HUES64 (cell line): ENCODE measurements around the gene HTR1E.
"Not testable (repeated sequence)": the region's sequence is repeated elsewhere in the genome, so short reads cannot be mapped to it uniquely, and the experiment has no call there.

ENCODE experiments used
- H3K27ac ChIP-seq: 2 replicates; pipeline ENCODE4 v1.7.0; 2013; ENCODE audit warnings: low read depth, low read length, inconsistent platforms
- H3K27me3 ChIP-seq: 2 replicates; pipeline ENCODE4 v1.6.1; 2013; ENCODE audit warnings: mild to moderate bottlenecking, low read length; ENCODE audit not compliant: insufficient read depth
- H3K36me3 ChIP-seq: 2 replicates; pipeline ENCODE4 v1.6.1; 2013; ENCODE audit warnings: mild to moderate bottlenecking, low read length; ENCODE audit not compliant: insufficient read depth
- H3K4me1 ChIP-seq: 2 replicates; pipeline ENCODE4 v1.6.1; 2013; ENCODE audit warnings: mild to moderate bottlenecking, low read length, moderate library complexity; ENCODE audit not compliant: insufficient read depth
- H3K4me3 ChIP-seq: 2 replicates; pipeline ENCODE4 v1.5.1; 2013; ENCODE audit warnings: mild to moderate bottlenecking, low read length, moderate library complexity
- H3K9ac ChIP-seq: 2 replicates; pipeline ENCODE4 v1.6.1; 2013; ENCODE audit warnings: mild to moderate bottlenecking, low read depth, low read length
- H3K9me3 ChIP-seq: 2 replicates; pipeline ENCODE4 v1.6.1; 2013; ENCODE audit warnings: low read depth, low read length; ENCODE audit not compliant: insufficient read depth
- WGBS: fragments of 150-250, 120-280 bp; methylation state at CpG from one replicate; pipeline ENCODE4 v1.1.7; 2013; ENCODE audit warnings: missing lambda C conversion rate; 5-methylcytosine and 5-hydroxymethylcytosine counted together

HTR1E gene

GRCh38 chr6:86978251-86978650, 40.9 kb downstream of the HTR1E start:
- H3K27ac ChIP-seq, result no peak overlapping the region
- H3K27me3 ChIP-seq, result no peaks in the 10 kb centered on the region
- no peak overlapping the region for H3K9ac ChIP-seq
- H3K4me3 ChIP-seq, result no peak overlapping the region
- H3K36me3 ChIP-seq, result no peaks in the 10 kb centered on the region
- H3K4me1 ChIP-seq, result peaks cover 7% of the 10 kb centered on the region; the same call in 1 of the 2 replicates
- 91% methylated on average over 2 of the region's 2 CpGs for WGBS
- H3K9me3 ChIP-seq, result no peaks in the 10 kb centered on the region

- Histone ChIP-seq H3K9ac (no peak overlapping the region), H3K27ac (no peak overlapping the region), H3K27me3 (no peaks in the 10 kb centered on the region), H3K36me3 (no peaks in the 10 kb centered on the region), H3K9me3 (peaks cover 8% of the 10 kb centered on the region; the same call in 1 of the 2 replicates), H3K4me1 (no peaks in the 10 kb centered on the region), H3K4me3 (no peak overlapping the region)
Observed at GRCh38 chr6:87001494-87001893, 64.2 kb downstream of the HTR1E start.

- not testable (repeated sequence) for H3K9ac ChIP-seq, H3K27me3 ChIP-seq, H3K4me3 ChIP-seq, H3K9me3 ChIP-seq, H3K27ac ChIP-seq, H3K36me3 ChIP-seq, H3K4me1 ChIP-seq
- WGBS, result 90% methylated on average over 4 of the region's 4 CpGs
Observed at GRCh38 chr6:87002391-87002790, 65.1 kb downstream of the HTR1E start.

DNA sequence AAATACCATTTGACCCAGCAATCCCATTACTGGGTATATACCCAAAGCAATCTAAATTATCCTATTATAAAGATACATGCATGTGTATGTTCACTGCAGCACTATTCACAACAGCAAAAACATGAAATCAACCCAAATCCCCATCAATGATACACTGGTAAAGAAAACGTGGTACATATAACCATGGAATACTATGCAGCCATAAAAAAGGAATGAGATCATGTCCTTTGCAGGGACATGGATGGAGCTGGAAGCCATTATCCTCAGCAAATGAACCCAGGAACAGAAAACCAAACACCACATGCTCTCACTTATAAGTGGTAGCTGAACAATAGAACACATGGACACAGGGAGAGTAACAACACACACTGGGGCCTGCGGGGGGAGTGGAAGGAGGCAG, 69.2 kb downstream of the HTR1E start:
- H3K36me3 ChIP-seq, H3K4me3 ChIP-seq, H3K27ac ChIP-seq, H3K4me1 ChIP-seq, H3K9ac ChIP-seq, H3K27me3 ChIP-seq: not testable (repeated sequence)
- 94% methylated on average over 2 of the region's 2 CpGs for WGBS
- peaks cover 11% of the 10 kb centered on the region; the same call in 1 of the 2 replicates for H3K9me3 ChIP-seq

GRCh38 chr6:87009581-87009980, 72.3 kb downstream of the HTR1E start:
- not testable (repeated sequence) for H3K4me3 ChIP-seq, H3K9ac ChIP-seq, H3K36me3 ChIP-seq, H3K4me1 ChIP-seq, H3K9me3 ChIP-seq, H3K27me3 ChIP-seq, H3K27ac ChIP-seq
- 100% methylated on average over 10 of the region's 34 CpGs for WGBS

DNA sequence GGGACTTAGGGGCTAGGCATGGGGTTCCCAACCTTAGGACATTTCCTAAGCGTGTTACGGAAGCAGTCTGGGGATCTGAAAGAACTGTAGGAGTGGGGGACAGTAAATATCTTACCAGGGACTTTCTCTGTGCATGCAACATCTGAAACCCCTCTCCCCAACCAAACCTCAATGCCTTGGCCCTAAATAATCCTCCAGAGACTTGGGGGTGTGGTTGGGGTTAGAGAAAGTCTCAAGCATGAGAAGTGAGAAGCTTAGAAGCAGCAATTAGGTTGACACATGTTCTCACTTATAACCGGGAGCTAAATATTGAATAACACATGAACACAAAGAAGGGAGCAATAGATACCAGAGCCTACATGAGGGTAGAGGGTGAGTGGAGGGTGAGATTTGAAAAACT, 74.7 kb downstream of the HTR1E start:
- H3K27ac ChIP-seq, result no peak overlapping the region
- no peaks in the 10 kb centered on the region for H3K4me1 ChIP-seq
- H3K9me3 ChIP-seq, result peaks cover 8% of the 10 kb centered on the region; the same call in 1 of the 2 replicates
- H3K9ac ChIP-seq, result no peak overlapping the region
- H3K4me3 ChIP-seq, result no peak overlapping the region
- 95% methylated on average over 2 of the region's 3 CpGs for whole genome bisulfite sequencing
- H3K36me3 ChIP-seq, result no peaks in the 10 kb centered on the region
- no peaks in the 10 kb centered on the region for H3K27me3 ChIP-seq

GRCh38 chr6:87012743-87013142, 75.4 kb downstream of the HTR1E start:
- 89% methylated on average over 3 of the region's 3 CpGs for WGBS
- no peaks in the 10 kb centered on the region for H3K4me1 ChIP-seq
- H3K9me3 ChIP-seq, result peaks cover 8% of the 10 kb centered on the region; the same call in 1 of the 2 replicates
- no peak overlapping the region for H3K4me3 ChIP-seq
- H3K36me3 ChIP-seq, result no peaks in the 10 kb centered on the region
- H3K27ac ChIP-seq, result no peak overlapping the region
- H3K27me3 ChIP-seq, result no peaks in the 10 kb centered on the region
- H3K9ac ChIP-seq, result no peak overlapping the region

GRCh38 chr6:87016772-87017171, 79.4 kb downstream of the HTR1E start:
- Histone ChIP-seq H3K4me3 (no peak overlapping the region), H3K27ac (no peak overlapping the region), H3K9me3 (no peaks in the 10 kb centered on the region), H3K27me3 (no peaks in the 10 kb centered on the region), H3K4me1 (no peaks in the 10 kb centered on the region), H3K36me3 (no peaks in the 10 kb centered on the region), H3K9ac (no peak overlapping the region)
- 78% methylated on average over 2 of the region's 2 CpGs for WGBS

DNA sequence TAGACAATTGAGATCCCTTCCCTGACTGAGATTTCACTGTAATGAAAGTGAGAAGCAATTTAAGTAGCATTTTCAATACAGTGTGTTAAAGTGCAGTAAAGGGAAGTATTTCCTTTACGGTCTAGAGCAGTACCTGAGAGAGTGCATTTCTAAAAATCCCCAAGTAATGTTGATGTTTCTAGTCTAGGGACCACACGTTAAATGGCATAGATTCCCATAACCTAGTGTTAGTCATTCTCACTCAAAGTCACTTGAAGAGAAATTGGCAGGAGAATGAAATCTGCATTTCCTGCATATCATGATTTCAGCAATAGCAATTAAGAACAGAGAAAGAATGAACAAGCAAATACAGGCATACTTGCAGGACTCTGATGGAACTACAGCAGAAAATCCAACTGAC, 89.7 kb downstream of the HTR1E start:
- Histone ChIP-seq H3K9ac (no peak overlapping the region), H3K4me3 (no peak overlapping the region), H3K4me1 (no peaks in the 10 kb centered on the region), H3K27ac (no peak overlapping the region), H3K36me3 (no peaks in the 10 kb centered on the region), H3K27me3 (no peaks in the 10 kb centered on the region), H3K9me3 (no peaks in the 10 kb centered on the region)
- WGBS, result 84% methylated on average over 2 of the region's 2 CpGs

DNA sequence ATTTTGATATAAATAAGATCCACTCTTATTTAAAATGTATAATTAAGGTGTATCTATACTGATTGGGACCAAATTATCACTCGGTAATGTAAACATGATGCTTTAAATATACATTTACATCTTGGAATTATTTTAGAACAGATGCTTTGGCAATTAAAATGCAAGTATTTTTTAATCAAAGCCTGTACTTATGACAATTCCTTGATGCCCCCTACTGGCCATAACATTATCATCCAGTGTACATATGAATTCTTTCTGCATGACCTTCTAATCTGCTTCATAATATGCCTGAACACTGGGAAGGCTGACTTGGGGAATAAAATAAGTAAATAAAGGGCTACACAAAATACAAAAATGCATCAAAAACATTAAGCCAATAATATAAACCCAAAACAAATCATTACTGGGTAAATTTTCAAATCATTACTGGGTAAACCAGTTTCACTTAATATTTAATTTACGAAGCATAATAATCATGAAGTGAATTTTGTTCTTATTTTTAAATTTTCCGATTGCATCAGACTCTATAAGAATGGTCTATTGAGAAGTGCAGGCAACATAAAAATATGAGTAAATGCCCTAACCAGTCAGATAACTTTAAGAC, 92.5 kb downstream of the HTR1E start:
- WGBS, result 60% methylated on average over 1 of the region's 3 CpGs
- H3K9me3 ChIP-seq, result no peaks in the 10 kb centered on the region
- no peak overlapping the region for H3K27ac ChIP-seq
- no peaks in the 10 kb centered on the region for H3K27me3 ChIP-seq
- no peaks in the 10 kb centered on the region for H3K36me3 ChIP-seq
- no peaks in the 10 kb centered on the region for H3K4me1 ChIP-seq
- no peak overlapping the region for H3K4me3 ChIP-seq
- no peak overlapping the region for H3K9ac ChIP-seq

- Histone ChIP-seq H3K9me3 (0 out of 2 replicates have a peak, but pooled peaks cover 5% of the 10 kb centered on the region), H3K4me1 (no peaks in the 10 kb centered on the region), H3K4me3 (no peak overlapping the region), H3K9ac (no peak overlapping the region), H3K36me3 (no peaks in the 10 kb centered on the region), H3K27ac (no peak overlapping the region), H3K27me3 (no peaks in the 10 kb centered on the region)
- WGBS, result 93% methylated on average over 4 of the region's 4 CpGs
Observed at GRCh38 chr6:87040729-87041128, 103.4 kb downstream of the HTR1E start.

DNA sequence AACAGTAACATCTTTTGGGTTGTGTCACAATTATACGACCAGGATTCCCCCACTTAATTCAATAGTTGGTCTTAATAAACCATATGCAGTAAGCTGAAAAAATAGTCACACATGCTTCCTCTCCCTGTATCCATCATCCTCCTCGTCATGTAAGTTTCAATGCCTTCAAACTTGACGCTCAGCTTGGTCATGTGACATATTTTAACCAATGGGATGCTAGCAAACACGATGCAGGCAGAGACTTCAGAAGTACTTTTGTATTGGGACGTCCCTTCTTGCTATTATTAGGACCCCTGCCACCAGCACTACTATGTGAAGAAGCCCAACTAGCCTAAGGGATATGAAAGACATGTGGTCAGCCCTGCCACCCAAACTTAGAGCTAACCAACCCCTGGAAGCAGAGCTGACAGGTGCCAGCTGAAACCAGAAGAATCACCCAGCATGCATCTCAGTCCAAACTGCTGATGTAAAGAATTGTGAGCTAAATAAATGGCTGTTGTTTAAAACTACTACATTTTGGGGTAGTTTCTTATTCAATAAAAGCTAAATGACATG, 108.3 kb downstream of the HTR1E start:
- no peak overlapping the region for H3K27ac ChIP-seq
- 75% methylated on average over 5 of the region's 5 CpGs for WGBS
- H3K27me3 ChIP-seq, result no peaks in the 10 kb centered on the region
- H3K9ac ChIP-seq, result no peak overlapping the region
- H3K4me1 ChIP-seq, result no peaks in the 10 kb centered on the region
- no peak overlapping the region for H3K4me3 ChIP-seq
- H3K9me3 ChIP-seq, result 0 out of 2 replicates have a peak, but pooled peaks cover 5% of the 10 kb centered on the region
- H3K36me3 ChIP-seq, result no peaks in the 10 kb centered on the region
